ENCODE results near the gene GRIN3A.
A peak's percentile ranks its signal among the peaks of the same experiment; 100 is the strongest.

The GRIN3A gene

DNA sequence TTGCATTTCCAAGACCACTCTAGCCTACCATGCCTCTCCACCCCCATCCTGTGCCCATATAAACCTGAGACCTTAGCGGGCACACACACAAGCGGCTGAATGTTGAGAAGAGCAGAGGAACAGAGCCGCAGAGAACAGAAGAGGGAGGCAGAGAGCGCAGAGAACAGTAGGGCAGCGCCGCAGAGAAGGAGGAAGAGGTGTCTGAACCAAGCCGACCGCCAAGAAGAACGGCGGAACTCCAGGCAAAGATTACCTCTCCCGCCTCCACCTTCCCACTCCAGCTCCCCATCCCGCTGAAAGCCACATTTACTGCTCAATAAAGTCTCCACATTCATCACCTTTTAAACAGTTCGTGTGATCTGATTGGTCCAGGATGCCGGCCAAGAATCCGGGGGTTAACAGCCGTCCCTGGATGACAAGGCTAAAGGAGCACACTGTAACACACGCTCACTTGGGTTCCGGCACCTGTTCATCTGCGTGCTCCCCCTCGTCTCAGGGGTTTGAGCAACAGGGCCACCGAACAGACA is 33.2 kb downstream of the GRIN3A start:
- DNase-seq, result peak; percentile 38

DNA sequence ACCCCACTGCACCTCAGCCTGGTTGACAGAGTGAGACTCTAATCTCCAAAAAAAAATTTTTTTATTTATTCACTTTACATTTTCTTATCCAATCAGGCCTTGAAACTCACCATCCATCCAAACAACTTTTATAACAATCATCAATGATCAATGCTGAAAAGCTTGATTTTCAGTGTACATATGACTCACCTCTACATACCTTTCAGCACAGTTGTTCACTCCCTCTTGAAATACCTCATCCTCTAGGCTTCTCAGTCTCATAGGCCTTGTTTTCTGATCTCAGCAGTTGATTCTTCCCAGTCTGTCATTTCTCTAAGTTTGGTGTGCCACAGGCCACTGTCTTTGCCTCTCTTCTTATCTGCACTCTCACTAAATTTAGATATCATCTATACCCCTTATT is 36.2 kb downstream of the GRIN3A start:
- DNase-seq, result no peak

DNA sequence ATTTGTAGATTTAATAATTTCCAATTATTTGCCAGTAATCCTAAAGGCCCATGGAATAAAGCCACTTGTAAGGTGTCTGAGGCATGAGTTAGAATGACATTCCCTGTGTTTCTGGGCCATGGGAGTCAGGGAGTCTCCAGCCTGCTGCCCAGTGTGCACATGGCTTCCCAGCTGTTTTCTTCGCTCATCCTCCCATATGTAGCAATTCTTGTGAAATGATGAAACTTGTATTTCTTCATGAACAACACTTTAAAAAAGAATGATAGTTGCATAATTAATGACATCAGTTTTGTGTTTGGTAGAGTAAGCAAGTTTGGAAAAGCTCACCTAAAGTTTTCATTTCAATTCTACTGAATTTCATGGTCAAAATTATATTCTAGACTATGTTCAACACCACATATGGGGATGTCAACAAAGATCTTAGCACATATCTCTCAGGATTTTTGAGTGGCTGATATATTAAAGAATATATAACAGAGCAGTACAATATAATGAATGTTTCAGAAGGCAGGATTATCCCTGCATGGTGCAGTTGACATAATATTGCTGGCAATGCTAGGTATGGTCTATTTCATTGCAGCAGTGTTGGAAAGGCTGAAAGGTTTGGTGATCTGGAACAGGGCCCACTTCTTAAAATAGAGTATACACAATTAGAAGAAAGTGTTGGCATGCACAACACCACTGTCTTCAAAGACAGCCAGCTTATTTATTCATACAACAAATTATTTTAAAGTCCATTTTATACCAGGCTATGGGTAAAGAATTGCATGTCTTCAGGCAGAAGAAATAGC is 44.7 kb downstream of the GRIN3A start:
- no peak for DNase-seq

DNA sequence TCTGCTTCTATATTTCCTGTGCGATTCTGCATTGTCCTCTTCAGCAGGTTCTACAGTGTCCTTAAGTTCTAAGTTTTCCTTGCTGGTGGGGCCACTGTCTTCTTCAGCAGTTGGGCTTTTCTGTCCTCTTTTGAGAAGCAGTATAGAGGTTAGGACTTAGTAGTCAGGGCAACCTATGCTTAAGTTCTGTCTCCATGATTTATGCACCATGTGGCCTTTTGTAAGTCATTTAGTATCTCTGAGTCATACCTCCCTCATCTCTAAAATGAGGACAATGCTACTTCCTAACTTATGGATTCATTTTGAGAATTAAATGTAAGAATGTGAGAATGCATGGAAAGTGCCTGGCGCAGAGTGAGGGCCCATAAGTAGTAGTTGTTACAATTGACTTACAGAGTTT is 46.8 kb downstream of the GRIN3A start:
- DNase-seq, result peak; percentile 3

DNA sequence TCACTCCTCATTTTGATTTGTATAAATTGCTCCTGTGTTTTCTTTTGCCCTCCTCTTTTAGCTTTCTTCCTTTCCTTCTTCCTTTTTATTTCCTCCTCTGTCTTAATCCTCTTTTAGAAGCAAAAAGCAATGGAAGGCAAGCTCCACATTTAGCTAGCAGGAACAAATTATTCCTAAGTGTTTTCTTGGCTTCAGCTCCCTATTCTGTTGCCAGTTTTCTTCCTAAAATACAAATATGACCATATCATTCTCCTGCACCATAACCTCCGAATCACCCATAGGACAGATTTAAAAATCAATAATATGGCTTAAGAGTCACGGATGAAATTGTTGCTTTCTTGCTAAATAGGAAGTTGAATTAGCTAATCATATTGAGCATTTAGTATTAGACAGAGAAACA is 49.4 kb downstream of the GRIN3A start:
- no peak for DNase-seq

DNA sequence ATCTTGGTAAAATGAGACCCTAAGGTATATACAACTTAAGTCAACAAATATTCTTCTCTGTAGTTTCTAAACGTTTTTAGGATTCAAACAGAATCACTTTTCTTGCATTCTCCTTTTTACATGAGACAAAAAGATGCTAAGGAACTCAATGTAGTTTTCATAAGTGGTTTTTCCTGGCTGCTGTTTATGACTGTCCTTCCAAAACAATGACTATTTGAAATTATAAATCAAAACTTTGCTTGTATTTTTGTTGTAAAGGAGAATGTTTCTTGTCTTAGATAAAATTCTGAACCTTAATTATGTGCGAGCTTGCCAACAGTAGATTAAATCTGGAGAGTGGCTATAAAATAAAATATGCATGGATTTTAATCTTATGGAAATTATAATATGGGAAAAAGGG is 53.8 kb downstream of the GRIN3A start:
- DNase-seq, result no peak

DNA sequence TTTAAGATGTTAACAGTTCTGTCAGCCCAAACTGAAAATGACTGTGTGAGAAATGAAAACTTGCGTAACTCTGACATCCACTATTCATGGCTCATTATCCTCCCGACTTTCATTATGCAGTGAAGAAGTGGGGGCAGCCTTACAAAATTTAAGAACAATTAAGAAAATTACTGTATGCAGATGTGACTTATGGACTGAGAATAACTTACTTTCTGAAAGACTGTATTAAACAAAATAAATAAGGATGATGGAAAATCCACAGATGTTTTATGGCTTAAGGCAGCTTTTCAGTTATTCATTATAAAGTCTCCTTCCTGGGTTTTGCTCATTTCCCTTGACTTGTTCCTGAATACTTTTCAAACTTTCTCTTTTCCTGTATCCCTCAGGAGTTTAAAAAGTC is 55.2 kb downstream of the GRIN3A start:
- DNase-seq, result no peak

DNA sequence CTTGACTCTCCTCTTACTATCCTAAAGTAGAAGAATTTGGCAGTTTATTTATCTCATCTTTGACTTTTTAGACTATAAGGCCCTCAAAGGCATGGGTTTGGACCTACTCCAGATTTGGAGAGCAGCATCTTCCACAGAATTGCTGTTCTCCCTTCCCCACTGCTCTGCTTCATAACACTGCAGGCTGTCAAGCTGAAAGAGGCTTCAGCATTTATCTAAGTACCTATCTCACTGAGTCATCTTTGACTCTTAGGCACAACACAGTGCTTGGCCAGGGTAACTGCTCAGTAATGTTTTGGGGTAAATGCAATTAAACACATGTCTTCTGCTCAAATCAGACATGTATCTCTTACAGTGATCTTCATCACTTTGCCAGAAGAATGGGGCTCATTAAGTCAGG is 60.6 kb downstream of the GRIN3A start:
- no peak for DNase-seq

DNA sequence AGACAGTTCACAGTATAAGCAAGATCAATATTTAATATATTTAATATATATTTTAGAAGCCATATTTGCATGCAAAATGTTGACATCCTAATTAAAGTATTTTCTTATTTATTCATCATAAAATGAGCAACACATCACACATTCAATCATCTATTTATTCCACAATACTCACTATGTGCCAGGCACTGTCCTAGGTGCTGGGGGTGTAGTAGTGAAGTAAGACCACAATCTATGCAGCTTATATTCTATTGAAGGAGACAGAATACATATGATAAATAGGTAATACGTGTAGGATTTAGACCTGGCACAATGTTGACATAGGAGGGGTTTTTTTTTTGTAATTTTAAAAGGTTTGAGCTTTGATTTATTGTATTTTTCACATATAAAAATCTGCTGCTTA is 63.1 kb downstream of the GRIN3A start:
- DNase-seq, result no peak

DNA sequence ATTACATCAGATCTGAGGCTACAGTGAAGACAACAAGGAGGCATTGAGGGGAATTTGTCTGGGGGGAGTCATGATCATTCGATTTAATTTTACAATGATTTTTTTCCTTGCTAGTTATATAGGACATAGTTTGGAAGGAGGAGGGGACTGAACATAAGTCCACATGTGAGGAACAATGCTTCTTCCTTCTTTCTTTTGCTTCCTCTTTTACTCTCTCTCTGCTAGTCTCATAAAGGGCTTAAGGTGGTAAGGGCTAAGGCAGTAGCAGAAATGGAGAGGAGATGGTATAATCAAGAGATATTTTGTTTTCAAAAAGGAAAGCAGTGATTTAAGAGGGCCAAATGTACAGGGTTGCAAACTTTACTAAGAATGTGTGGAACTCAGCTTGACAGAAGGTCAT is 64.3 kb downstream of the GRIN3A start:
- DNase-seq, result no peak

DNA sequence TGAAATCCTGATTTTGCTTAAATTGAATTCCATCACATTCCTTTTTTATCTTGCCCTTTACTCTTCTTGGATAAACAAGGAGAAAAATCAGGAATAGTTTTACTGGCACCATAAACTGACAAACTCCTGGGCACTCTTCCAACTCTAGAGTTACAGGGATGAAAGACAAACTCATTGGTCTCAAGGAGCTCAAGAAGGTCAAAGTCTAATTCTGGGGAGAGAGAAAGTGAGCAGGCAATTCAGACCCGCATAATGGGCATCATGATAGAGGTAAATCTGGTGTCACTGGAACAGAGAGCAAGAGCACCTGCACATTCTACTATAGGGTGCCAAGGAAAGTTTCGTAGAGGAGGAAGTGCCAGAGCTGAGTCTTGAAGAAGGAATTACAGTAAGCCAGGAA is 64.8 kb downstream of the GRIN3A start:
- no peak for DNase-seq

DNA sequence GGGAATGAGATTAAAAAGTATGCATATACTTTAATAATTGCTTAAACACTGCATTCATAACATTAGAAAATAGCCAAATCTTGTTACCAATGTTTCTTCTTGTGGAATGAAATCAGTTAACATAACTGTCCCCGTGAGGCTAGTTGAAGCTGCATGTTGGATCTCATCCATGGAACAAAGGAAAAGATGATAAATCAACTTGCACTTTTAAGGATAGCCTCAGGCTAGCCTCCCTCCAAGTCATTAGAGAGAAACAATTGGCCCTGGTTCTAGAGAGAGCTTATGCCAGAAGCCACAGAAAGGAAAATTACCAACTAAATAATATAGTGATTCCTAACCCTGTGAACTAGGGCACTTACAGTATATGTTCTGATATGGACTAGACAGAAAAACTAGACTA is 66.9 kb downstream of the GRIN3A start:
- no peak for DNase-seq

DNA sequence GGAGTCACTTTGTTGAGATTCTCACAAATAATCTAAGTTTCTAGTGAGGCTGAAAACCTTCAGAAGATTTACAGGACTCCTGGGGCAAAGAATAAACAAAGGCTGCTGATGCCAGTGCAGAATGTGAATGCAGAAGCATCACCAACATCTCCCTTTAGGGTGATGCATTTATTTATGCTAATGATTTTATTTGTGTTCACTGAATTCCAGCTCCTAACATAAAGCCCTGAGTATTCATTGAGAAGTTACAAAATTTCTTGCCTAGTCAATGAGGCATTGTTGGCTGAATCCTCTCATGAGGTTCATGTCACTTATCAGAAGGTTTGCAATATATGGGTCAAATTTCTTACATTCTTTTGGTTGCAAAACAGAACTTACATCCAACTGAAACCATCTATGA is 70.0 kb downstream of the GRIN3A start:
- DNase-seq, result no peak

DNA sequence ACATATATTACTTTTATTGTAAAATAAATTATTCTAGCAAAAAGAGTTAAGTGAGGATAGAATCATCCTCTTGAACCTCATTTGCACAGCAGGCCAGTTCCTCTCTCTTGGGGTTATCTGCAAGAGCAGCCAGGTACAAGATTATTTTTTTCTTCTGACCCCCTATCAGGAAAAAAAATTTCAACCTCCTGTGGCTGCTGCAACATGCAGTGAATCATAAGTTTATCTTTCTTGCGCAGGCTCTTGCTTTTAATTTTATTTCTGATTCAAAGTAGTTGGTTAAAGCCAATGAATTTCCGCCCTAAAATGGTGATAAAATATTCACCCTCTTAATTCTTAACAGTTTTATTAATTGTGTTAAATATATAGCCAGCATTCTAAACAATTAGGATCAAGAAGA is 74.0 kb downstream of the GRIN3A start:
- DNase-seq, result no peak

DNA sequence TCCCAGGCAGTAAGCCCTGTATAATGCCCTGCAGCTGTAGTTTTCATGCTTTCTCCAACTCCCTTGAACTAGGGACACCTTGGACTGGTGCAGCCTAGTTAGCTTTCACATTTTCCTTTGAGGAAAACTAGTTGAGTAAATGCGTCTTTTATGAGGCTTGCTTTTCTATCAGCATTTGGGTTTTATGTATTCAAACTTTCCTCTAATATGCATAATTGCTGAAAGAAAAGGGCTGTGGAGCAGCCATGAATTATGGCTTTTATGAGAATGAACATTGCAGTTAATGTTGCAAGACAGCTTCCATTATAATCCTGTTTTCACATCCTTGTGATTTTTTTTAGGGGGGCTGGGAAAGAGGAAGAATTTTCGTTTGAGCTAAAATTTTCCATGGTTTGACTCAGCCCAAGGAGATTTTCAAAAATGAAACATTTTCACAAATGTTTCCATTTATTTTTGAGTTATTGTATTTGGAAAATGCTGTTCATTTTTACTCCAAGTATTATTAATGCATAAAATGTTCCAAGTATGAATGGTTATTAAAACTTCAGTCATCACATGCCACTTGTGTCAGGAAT is 85.8 kb downstream of the GRIN3A start:
- DNase-seq, result no peak

DNA sequence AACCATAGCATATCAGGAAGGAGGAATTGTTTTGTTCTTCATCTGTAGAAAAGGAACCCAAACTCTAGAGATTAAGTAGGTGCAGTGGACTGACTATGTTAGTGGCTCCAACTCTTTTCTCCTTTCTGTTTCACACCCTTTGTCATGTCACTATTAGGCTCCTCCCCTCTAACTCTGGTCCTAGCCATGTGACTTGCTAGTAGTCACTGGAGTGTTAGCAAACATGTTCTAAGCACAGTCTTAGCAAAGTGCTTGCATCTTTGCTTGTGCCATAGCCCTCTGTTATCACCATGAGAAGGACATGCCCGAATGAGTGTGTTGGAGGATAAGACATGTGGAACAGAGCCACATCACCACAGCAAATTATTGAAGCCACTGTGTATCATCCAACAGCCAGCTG is 88.3 kb downstream of the GRIN3A start:
- DNase-seq, result no peak

DNA sequence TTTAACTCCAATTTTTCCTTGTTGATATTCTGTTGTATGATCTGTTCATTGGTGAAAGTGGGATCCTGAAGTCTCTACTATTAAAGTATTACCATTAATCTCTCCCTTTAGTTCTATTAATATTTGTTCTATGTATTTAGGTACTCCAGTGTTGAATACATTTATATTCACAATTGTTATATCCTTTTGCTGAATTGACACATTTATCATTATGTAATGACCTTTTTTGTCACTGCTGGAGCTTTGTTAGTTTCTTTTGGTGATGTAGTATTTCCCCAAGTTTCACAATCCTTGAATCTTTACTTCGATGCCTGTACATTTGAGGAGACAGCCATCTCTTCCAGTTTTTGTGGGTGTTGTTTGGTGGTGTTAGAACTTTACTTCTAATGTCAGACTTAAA is 90.0 kb downstream of the GRIN3A start:
- no peak for DNase-seq

DNA sequence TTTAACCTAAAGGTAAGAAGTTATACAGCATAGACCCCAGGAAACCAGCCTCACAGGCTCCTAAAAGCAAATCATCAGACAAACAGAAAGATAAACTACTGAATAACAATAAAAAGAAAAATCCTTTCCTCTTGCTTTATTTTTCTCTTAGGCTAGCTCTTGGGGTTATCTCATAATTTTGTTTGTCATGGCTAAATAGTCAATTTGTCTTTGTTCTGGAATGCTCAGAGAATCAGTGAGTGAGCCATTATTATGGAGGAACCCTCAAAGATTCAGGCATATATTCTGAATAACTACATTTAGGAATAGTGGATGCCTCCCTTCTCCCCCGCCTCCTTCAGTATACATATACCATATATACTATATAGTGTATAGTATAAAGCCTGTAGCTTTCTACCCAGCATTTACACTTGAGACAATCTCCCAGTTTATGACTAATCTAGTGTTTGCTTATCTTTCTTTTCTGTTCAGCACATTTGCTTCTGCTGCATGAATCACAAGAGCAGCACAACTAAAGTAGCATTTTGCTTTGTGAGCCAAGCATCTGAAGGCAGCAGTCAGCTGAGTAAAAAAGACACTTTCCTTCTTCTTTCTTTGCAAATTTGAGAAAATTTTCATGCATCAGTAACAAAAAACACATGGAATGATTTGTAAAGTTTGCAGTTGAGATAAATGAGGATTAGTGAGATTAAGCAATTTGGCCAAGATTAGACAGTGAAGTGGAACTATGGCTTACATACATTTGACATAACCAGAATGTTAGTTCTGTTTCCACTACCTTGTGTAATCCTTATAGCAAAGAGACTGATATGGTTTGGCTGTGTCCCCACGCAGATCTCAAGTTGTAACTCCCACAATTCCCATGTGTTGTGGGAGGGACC is 98.4 kb downstream of the GRIN3A start:
- no peak for DNase-seq

DNA sequence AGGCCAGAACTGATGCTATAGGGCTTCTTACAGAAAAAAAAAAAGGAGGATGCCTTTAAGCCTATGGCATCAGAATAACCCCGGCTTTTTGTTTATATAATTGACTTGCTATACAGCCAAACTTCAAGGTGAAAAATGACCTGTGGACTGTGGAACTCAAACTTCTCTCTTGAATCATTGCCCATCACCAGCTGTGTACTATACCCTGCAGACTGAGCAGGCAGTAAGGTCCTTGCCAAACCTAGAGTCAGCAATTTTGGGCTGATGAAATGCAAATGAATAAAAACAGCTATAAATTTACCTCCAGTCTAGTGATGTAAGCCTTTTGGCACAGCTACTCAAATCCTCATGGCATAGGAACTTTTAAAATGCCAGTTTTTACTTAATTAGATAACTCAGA is 99.1 kb downstream of the GRIN3A start:
- DNase-seq, result no peak

DNA sequence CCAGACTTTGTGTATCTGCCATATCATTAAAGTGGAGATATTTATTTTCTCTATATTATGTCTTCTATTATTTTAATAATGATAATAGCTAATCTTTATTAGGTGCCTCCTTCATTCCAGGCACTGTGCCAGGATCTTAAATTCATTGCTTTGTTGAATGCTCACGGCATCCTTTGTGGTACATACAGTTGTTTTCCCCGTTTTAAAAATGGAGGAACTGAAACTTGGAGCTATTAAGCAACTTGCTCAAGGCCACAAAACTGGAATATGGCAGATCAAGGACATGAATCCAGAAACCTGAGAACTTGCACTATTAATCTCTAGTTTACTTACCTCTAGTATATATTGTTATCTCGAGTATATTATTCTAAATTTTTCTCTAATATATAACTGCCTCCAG is 102.2 kb downstream of the GRIN3A start:
- no peak for DNase-seq

DNA sequence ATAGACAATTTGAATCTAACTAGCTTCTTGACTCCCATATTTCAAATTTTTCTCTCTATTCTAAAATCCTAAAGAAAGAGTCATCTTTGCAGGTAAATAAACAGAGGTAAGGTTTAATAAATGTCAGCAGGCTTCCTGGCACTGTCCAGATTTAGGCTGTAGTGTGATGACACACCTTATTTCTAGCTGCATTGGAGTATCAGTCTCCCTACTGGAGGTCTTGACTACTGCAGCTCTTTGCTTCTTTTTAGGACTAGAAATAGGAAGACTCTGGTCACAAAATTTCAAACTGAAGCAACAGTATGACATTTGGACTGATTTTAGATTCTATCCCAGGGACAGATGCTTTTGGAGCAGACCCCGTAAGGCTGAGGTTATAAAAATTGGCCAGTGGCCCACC is 103.0 kb downstream of the GRIN3A start:
- no peak for DNase-seq

DNA sequence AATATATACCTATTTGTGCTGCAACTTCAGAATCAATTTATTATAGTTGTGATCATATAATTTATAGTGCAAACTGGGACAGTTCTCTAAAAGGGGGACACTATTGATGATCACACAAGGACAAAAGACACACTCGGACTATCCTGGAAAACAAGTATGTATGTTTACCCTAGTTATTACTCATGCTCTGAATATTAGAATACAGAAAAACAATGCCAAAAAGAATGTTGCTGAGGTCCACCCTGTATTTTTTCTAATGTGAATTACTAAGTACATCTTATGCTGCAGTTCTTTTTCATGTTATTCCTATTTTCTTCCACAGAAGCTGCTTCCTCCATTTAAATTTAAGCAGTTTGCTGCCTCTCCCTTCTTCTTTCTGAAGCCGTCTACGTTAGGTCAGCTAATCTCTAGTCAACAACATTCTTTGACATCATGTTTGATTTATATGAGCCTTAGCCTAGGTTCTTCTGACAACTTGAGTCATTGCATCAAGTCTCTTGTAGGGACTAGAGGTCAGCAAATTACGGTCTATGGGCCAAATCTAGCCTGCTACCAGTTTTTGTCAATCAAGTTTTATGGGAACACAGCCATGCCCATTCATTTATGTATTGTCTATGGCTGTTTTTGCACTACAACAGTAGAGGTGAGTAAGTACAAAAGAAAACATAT is 103.6 kb downstream of the GRIN3A start:
- no peak for DNase-seq

DNA sequence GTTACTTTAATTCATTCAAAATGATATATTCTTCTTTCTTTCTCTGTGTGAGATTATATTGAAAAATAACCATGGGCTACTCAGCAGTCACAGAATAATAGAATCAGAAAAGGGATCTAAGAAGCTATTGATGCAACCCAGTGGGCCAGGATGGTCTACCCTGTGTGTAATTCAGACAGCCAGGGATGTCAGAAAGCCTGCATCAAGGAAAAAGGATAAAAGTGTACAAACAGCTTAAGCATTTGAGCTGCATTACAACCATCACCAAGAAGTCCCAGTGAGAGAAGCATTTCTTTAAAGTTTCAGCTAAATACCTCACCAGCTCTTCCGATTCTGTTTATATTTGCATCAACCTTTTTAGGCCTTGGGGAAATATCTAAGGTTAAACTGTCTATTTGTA is 105.8 kb downstream of the GRIN3A start:
- no peak for DNase-seq
